ENCODE data around the gene TLE1.

DNA sequence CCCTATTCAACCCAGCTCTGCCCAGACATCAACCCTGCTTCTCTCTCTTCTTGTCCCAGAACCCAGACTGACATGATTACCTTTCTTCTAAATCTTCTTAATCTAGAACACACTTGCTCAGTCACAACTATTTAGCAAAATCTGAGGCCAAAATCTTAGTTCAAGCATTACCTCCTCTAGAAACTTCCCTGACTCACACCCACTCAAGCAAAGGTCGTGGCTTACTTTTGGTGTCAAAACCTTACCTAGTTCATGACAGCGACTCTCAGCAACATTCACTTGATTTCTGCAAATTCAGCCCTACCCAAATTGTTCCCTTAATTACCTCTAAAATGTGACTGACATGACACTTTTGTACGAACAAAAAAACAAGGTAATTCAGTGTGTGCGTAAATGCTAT is 130.2 kb downstream of the TLE1 start:
- TF ChIP-seq, protein P1, sequence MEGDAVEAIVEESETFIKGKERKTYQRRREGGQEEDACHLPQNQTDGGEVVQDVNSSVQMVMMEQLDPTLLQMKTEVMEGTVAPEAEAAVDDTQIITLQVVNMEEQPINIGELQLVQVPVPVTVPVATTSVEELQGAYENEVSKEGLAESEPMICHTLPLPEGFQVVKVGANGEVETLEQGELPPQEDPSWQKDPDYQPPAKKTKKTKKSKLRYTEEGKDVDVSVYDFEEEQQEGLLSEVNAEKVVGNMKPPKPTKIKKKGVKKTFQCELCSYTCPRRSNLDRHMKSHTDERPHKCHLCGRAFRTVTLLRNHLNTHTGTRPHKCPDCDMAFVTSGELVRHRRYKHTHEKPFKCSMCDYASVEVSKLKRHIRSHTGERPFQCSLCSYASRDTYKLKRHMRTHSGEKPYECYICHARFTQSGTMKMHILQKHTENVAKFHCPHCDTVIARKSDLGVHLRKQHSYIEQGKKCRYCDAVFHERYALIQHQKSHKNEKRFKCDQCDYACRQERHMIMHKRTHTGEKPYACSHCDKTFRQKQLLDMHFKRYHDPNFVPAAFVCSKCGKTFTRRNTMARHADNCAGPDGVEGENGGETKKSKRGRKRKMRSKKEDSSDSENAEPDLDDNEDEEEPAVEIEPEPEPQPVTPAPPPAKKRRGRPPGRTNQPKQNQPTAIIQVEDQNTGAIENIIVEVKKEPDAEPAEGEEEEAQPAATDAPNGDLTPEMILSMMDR (IDR thresholded peaks at IDR 0.05; ENCODE audit: low read depth, low read length): no peak
- TF ChIP-seq EZH2phosphoT487 (IDR thresholded peaks at IDR 0.05; ENCODE audit: low read depth): no peak
